ENCODE results near the gene TMEM37. TPM values are rescaled to one million over a fixed set of nuclear protein-coding genes. Genes with fewer than 3 reads are reported as not detected.

TMEM37 gene
- total RNA-seq, 1 donor from 2014 or later: 2.2 TPM

- DNase-seq (ENCODE audit: low spot score): no peak
Observed at GRCh38 chr2:119417908-119418307, 13.7 kb upstream of the TMEM37 start.

- no peak for DNase-seq (ENCODE audit: low spot score)
Observed at GRCh38 chr2:119419065-119419464, 12.6 kb upstream of the TMEM37 start.

- no peak for DNase-seq (ENCODE audit: low spot score)
Observed at GRCh38 chr2:119419803-119420508, 11.7 kb upstream of the TMEM37 start.

GRCh38 chr2:119421304-119421703 is 10.3 kb upstream of the TMEM37 start:
- DNase-seq (ENCODE audit: low spot score): no peak

- DNase-seq (ENCODE audit: low spot score): no peak
Observed at GRCh38 chr2:119421741-119422140, 9.9 kb upstream of the TMEM37 start.

- DNase-seq (ENCODE audit: low spot score): no peak
Observed at GRCh38 chr2:119422360-119423107, 9.1 kb upstream of the TMEM37 start.

GRCh38 chr2:119423108-119423444 is 8.6 kb upstream of the TMEM37 start:
- no peak for DNase-seq (ENCODE audit: low spot score)

GRCh38 chr2:119423811-119424210 is 7.8 kb upstream of the TMEM37 start:
- DNase-seq (ENCODE audit: low spot score): no peak

- DNase-seq (ENCODE audit: low spot score): no peak
Observed at GRCh38 chr2:119424284-119425118, 7.2 kb upstream of the TMEM37 start.

- DNase-seq (ENCODE audit: low spot score): no peak
Observed at GRCh38 chr2:119425119-119425405, 6.6 kb upstream of the TMEM37 start.

GRCh38 chr2:119425620-119426395 is 5.8 kb upstream of the TMEM37 start:
- no peak for DNase-seq (ENCODE audit: low spot score)

- DNase-seq (ENCODE audit: low spot score): no peak
Observed at GRCh38 chr2:119426396-119426675, 5.3 kb upstream of the TMEM37 start.

- DNase-seq (ENCODE audit: low spot score): peak; percentile 78
Observed at GRCh38 chr2:119426801-119427395, 4.8 kb upstream of the TMEM37 start.

GRCh38 chr2:119427756-119428155 is 3.9 kb upstream of the TMEM37 start:
- no peak for DNase-seq (ENCODE audit: low spot score)

- DNase-seq (ENCODE audit: low spot score): no peak
Observed at GRCh38 chr2:119428488-119429224, 3.0 kb upstream of the TMEM37 start.

- DNase-seq (ENCODE audit: low spot score): no peak
Observed at GRCh38 chr2:119429225-119429981, 2.3 kb upstream of the TMEM37 start.

- no peak for DNase-seq (ENCODE audit: low spot score)
Observed at GRCh38 chr2:119430023-119430498, 1.6 kb upstream of the TMEM37 start.

GRCh38 chr2:119431976-119432850 is 559 bp downstream of the TMEM37 start:
- DNase-seq (ENCODE audit: low spot score): peak; percentile 42

GRCh38 chr2:119432851-119433522 is 1.3 kb downstream of the TMEM37 start:
- DNase-seq (ENCODE audit: low spot score): no peak

Measured in ureter (tissue), 1 donor.